ENCODE data around the gene ZGPAT.
"Not testable (repeated sequence)": the region's sequence is repeated elsewhere in the genome, so short reads cannot be mapped to it uniquely, and the experiment has no call there.

The ZGPAT gene

GRCh38 chr20:63703976-63704748 lies 3.7 kb upstream of the ZGPAT start:
- no peak for DNase-seq

- DNase-seq, result no peak
Observed at GRCh38 chr20:63704749-63705117, 3.1 kb upstream of the ZGPAT start.

DNA sequence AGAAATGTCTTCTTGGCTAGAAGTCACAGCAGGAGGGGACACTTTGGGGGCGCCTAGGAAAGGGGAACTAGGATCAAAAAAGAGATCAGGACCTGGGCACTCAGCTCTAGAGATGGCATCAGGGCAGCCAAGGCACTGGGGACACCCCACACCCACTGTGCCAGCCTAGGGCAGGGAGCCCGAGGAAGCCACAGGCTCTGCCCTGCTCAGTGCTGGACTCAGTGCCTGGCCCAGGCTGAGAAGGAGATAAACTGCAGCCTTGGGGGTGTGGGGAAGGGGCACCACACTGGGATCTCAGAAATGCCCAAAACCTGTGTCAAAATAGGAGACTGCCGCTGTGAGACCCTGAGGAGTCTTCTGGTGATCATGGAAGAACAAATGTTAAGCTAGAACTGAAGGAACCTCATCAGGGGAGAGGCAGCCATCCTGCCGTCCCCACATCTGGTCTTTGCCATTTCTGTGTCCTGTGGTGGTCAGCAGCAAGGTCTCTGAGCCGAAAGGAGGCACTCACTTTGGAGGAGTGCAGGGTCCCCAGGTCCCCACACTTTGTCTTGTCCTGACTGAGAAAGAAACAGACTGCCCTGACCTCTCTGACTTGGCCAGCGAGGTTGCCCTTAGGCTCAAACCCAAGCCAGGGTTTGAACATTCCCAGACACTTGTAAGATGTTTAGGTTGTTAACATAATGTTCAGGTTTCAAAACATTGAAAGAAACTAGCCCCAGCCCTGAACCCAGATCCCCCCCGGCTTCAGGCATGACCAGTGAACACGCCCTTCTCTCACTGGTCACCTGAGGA lies 2.4 kb upstream of the ZGPAT start:
- no peak for DNase-seq

DNA sequence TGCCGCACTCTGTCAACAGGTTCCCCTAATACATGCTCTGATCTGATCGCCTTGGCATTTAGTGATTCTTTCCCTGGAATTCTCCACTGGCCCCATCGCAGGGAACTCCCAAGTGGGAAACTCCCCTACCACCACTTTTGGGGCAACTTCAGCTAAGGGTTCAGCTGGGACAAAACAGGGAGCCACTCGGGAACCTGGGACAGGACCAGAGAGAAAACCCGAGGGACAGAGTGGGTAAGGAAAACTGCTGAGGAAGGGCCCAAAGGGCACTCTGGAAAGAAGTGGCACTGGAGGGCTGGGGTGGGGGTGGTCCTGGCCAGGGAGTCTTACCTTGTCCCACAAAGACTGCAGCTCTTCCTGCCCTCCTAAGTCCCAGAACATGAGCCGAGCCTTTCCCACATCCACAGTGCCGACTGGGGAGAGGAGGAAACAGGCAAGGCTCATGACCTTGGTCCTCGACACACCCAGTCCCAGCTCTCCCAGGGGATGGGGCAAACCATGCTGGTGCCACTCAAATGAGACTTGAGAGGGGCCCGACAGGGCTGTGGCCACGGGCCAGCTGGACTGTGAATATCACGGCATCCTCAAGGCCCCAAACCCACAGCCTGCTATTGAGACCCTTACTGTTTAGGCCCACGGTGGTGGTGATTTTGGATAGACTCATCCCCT lies 1.7 kb upstream of the ZGPAT start:
- no peak for DNase-seq

GRCh38 chr20:63706852-63707557 lies 834 bp upstream of the ZGPAT start:
- DNase-seq, result peak; percentile 17

DNA sequence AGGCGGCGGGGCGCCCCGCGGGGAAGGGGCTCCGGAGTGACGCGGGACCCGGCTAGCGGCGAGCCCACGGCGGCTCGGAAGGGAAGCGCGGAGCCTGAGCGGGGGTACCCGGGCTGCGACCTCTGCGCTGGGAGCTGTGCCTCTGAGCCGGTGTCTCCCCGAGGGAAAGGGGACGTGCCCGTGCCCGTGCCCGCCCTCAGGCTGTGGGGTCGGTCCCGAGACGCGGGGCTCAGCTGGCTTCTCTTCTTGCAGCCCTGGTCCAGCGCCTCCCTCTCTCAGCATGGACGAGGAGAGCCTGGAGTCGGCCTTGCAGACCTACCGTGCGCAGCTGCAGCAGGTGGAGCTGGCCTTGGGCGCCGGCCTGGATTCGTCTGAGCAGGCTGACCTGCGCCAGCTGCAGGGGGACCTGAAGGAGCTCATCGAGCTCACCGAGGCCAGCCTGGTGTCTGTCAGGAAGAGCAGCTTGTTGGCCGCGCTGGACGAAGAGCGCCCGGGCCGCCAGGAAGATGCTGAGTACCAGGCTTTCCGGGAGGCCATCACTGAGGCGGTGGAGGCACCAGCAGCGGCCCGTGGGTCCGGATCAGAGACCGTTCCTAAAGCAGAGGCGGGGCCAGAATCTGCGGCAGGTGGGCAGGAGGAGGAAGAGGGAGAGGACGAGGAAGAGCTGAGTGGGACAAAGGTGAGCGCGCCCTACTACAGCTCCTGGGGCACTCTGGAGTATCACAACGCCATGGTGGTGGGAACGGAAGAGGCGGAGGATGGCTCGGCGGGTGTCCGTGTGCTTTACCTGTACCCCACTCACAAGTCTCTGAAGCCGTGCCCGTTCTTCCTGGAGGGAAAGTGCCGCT lies 686 bp downstream of the ZGPAT start:
- no peak for DNase-seq

- DNase-seq, result no peak
Observed at GRCh38 chr20:63709149-63709527, 1.3 kb downstream of the ZGPAT start.

DNA sequence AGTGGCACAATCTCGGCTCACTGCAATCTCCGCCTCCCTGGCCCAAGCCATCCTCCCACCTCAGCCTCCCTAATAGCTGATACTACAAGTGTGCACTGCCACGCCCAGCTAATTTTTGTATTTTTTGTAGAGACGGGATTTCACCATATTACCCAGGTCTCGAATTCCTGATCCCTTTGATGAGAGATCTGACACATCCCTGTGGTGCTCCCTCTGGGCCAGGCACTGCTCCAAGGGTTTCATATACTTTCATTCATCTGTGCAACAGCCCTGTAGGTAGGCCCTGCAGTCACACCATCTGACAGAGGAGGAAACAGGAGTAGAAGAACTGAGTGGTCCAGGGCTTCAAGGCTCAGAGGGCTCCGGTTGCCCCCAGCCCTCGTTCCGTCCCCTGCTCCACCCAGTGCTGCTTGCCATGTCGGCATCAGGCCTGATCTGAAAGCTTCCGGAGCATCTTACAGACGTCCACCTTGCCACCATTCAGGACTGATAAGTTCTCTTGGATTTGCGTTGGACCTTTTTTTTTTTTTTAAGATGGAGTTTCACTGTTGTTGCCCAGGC lies 3.3 kb downstream of the ZGPAT start:
- DNase-seq, result no peak

DNA sequence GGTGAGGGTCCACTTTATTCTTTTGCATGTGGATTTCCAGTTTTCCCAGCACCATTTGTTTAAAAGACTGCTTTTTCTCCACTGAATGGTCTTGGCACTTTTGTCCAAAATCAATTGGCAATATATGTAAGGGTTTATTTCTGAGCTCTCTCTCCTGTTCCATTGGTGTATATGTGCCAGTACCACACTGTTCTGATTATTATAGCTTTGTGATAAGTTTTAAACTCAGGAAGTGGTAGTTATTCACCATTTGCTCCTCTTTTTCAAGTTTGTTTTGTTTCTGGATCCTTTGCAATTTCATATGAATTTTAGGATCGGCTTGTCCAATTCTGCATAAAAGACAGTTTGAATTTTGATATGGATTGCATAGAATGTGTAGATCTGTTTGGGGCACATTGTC lies 4.4 kb downstream of the ZGPAT start:
- no peak for DNase-seq

DNA sequence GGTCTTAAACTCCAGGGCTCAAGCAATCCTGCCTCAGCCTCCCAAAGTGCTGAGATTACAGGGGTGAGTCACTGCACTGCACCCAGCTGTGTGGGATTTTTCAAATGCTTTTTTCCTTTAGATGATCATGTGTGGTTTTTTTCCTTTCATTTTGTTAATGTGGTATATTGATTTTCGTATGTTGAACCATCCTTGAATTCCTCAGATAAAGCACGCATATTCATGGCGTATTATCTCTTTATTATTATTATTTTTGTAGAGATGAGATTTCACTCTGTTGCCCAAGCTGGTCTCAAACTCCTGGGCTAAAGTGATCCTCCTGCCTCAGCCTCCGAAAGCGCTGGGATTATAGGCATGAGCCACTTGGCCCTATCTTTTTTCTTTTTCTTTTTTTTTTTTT lies 7.0 kb downstream of the ZGPAT start:
- no peak for DNase-seq

GRCh38 chr20:63718996-63719395 lies 11.2 kb downstream of the ZGPAT start:
- DNase-seq, result no peak

DNA sequence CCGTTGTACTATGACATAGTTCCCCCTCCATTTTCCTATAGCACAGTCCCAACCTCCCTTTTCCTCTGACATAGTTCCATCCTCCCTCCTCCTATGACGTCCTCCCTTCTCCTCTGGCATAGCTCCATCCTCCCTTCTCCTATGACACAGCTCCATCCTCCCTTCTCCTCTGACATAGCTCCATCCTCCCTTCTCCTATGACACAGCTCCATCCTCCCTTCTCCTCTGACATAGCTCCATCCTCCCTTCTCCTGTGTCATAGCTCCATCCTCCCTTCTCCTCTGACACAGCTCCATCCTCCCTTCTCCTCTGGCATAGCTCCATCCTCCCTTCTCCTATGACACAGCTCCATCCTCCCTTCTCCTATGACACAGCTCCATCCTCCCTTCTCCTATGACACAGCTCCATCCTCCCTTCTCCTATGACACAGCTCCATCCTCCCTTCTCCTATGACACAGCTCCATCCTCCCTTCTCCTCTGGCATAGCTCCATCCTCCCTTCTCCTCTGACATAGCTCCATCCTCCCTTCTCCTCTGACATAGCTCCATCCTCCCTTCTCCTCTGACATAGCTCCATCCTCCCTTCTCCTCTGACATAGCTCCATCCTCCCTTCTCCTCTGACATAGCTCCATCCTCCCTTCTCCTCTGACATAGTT lies 15.3 kb downstream of the ZGPAT start:
- DNase-seq, result not testable (repeated sequence)

GRCh38 chr20:63730189-63730733 lies 22.4 kb downstream of the ZGPAT start:
- not testable (repeated sequence) for DNase-seq

DNA sequence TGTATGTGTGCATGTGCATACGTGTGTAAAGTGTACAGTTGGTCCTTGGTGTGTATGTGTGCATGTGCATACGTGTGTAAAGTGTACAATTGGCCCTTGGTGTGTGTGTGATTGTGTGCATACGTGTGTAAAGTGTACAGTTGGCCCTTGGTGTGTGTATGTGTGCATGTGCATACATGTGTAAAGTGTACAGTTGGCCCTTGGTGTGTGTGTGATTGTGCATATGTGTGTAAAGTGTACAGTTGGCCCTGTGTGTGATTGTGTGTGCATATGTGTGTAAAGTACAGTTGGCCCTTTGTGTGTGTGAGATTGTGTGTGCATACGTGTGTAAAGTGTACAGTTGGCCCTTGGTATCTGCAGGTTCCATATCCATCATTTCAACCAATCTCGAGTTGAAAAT lies 23.6 kb downstream of the ZGPAT start:
- DNase-seq, result no peak

DNA sequence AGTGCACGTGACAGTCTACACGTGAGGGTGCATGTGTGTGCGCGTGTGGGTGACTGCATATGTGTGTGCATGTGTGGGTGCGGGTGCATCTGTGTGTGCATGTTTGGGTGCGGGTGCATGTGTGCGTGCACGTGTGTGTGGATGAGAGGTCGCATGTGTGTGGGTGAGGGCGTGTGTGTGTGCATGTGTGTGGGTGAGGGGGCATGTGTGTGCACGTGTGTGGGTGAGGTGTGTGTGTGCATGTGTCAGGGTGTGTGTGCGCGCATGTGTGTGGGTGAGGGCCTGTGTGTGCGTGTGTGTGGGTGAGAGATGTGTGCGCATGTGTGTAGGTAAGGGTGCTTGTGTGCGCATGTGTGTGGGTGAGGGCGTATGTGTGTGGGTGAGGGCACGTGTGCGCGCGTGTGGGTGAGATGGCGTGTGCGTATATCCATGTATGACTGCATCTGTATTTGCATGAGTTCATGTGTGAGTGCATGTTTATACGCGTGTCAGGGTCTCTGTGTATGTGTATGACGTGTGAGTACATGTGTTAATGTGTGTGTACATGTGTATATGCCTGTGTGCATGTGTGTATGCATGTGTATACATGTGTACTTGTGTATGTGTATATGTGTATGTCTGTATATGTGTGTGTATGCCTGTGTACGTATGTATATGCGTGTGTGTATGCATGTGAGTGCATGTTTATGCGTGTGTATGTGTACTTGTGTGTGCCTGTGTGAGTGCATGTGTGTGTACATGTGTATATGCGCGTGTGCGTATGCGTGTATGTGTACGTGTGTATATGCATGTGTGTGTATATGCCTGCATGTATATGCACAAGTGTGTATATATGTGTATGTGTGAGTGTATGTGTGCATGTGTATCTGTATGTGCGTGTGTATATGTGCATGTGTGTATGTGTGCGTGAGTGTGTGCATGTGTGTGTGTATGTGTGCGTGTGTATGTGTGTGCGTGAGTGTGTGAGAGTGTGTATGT lies 24.6 kb downstream of the ZGPAT start:
- DNase-seq, result no peak

DNA sequence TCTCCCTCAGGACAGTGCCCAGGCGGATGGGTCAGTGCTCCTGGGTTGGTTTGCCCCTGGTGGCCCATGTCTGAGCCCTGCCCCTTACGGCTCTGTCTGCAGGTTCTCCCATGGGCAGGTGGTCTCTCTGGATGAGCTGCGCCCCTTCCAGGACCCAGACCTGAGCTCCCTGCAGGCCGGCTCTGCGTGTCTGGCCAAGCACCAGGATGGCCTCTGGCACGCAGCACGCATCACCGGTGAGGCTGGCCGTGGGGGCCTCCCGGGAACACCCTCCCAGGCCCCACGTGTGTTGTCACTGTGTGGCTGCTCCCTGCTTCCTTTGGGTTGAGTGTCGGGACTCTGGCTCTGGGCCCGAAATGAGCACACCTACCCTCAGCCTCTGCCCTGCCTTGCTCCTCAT lies 25.3 kb downstream of the ZGPAT start:
- no peak for DNase-seq

- no peak for DNase-seq
Observed at GRCh38 chr20:63733579-63734081, 25.8 kb downstream of the ZGPAT start.

- no peak for DNase-seq
Observed at GRCh38 chr20:63734111-63734945, 26.5 kb downstream of the ZGPAT start.
